ENCODE data around the gene MT1H. TPM values are rescaled to one million over a fixed set of nuclear protein-coding genes. Genes with fewer than 3 reads are reported as not detected.
A peak's percentile ranks its signal among the peaks of the same experiment; 100 is the strongest.

MT1H gene
- total and polyA plus RNA-seq, 2 of the 13 experiments (the other 11 are each of a cell fraction or from before 2014, with no cell fraction given), result 0.60 TPM; not detected in 1

DNA sequence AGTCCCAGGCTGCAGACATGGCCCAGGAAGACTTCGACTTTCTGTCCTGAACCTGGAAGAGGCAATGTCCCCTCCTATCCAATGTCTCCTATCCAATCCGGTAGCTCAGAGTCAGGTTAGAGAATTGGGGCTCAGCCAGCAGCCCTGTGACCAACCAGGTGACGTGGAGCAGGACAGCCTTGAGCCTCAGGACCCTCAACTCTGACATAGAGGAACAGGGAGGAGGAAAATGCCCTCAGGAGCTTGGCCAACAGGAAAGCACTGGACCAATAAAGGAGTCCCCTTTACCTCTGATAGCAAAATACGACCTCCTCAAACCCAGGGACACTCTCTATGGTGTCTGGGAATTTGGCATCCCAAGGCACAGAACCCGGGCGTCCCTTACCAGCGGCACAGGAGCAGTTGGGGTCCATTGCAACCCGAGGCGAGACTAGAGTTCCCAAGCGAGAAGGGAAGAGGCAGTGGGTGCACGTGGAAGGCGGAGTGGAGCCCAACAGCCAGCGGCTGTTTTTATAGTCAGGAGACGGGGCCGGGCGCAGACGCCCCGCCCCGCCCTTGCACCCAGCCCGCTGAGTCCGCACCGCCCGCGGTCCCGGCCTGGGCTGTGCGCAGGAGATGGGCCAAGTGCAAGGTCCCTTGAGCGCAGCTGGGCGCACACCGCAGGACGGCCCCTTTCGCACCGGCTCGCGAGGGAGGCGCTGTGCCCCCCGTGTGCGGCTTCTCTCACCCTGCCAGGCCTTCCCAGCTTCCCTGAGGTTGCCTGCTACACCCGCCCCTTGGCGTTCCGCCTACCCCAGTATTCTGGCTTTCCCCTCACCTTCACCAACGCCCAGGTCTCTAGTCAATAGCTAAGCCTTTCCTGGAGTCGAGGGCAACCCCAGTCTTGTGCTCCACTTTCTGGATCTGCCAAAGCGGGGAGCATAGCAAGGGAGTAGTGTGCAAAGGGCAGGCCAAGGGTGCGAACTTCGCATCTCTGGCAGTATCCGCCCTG lies 1.7 kb upstream of the MT1H start, which contains the start of gene MT1G:
MT1G (minus strand) TSS at position 485 of the 991 bp plus-strand sequence; CDS start at position 413, 72 bp downstream.
- Histone ChIP-seq H3K27ac (ENCODE audit: extremely low read length, insufficient read depth, low read length) (no peak within 1 kb of the TSS), H3K79me2 (ENCODE audit: insufficient read depth, low read length) (no peaks in the 10 kb centered on the region), H3K4me2 (ENCODE audit: low read depth, low read length) (peak within 1 kb of the TSS; percentile 55), H4K20me1 (ENCODE audit: insufficient read depth, low read length) (no peaks in the 10 kb centered on the region), H3K9me3 (ENCODE audit: low read length) (no peaks in the 10 kb centered on the region), H3K27me3 (ENCODE audit: control insufficient read depth in 1 of 2, insufficient read depth in 2 of 2, low read length in 2 of 2) (peaks cover 7 to 40% of the 10 kb centered on the region in 2 experiments), H2AFZ (ENCODE audit: low read length) (no peak within 1 kb of the TSS), H3K36me3 (replicated peaks in 1 of 2; ENCODE audit: control insufficient read depth in 1 of 2, insufficient read depth in 2 of 2, low read length in 2 of 2) (no peaks in the 10 kb centered on the region), H3K4me1 (ENCODE audit: insufficient read depth, low read length) (peaks cover 27% of the 10 kb centered on the region), H3K4me3 (replicated peaks in 1 of 3; ENCODE audit: insufficient read depth in 1 of 3, low read depth in 2 of 3, low read length in 3 of 3) (peak within 1 kb of the TSS; percentile 48 to 58 (median 49); a peak in 5 of 6 replicates), H3K9ac (ENCODE audit: insufficient read depth, low read depth, low read length) (no peak within 1 kb of the TSS)
- ATAC-seq, result peak; percentile 96
- BruUV-seq (replicated peaks), result no TSS peak
- in situ Hi-C loops (cut with HindIII; ENCODE audit: extremely low pct_ligation_motif_present, low pct_unique_long_range_greater_than_20kb), result no loop called here
- intact Hi-C loops (cut with micrococcal nuclease; ENCODE audit: unreplicated experiment), result no loop called here
- CTCF ChIA-PET (ENCODE audit: low intra/inter-chr PET ratio, low total read pairs), result no interaction called here
- peak; percentile 81 for FAIRE-seq
- POLR2A ChIA-PET, result interaction anchor here (1.2 to 1.5 kb wide), 2 partner anchors 10 to 61 kb away, joined by 4 to 6 read pairs; partner anchors contain the start of gene MT1F
- DNase-seq (ENCODE audit: low spot score), result peak; percentile 57
- 8% methylated on average over 17 of the region's 46 CpGs for WGBS (ENCODE audit: low lambda C conversion rate)
- TF ChIP-seq ZNF274 (CRISPR knock-in tag; IDR thresholded peaks at IDR 0.05), result peak; percentile 73; the same call in 1 of the 2 replicates
- peak; percentile 68 for TF ChIP-seq SKI (IDR thresholded peaks at IDR 0.05; ENCODE audit: partially characterized antibody)
- TF ChIP-seq ARNT (IDR thresholded peaks at IDR 0.05), result no peak
- TF ChIP-seq ZNF138 (CRISPR knock-in tag; IDR thresholded peaks at IDR 0.05; ENCODE audit: low read depth), result no peak
- TF ChIP-seq ZFP37 (CRISPR knock-in tag; IDR thresholded peaks at IDR 0.05; ENCODE audit: borderline replicate concordance), result peak; percentile 23; the same call in 1 of the 2 replicates
- TF ChIP-seq, protein P1, sequence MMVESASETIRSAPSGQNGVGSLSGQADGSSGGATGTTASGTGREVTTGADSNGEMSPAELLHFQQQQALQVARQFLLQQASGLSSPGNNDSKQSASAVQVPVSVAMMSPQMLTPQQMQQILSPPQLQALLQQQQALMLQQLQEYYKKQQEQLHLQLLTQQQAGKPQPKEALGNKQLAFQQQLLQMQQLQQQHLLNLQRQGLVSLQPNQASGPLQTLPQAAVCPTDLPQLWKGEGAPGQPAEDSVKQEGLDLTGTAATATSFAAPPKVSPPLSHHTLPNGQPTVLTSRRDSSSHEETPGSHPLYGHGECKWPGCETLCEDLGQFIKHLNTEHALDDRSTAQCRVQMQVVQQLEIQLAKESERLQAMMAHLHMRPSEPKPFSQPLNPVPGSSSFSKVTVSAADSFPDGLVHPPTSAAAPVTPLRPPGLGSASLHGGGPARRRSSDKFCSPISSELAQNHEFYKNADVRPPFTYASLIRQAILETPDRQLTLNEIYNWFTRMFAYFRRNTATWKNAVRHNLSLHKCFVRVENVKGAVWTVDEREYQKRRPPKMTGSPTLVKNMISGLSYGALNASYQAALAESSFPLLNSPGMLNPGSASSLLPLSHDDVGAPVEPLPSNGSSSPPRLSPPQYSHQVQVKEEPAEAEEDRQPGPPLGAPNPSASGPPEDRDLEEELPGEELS (CRISPR knock-in tag; IDR thresholded peaks at IDR 0.05), result peak; percentile 19; the same call in 1 of the 2 replicates
- TF ChIP-seq ZNF292 (CRISPR knock-in tag; IDR thresholded peaks at IDR 0.05; ENCODE audit: borderline replicate concordance, low read depth), result peak; percentile 85; the same call in 1 of the 2 replicates
- peak; percentile 64; the same call in 1 of the 2 replicates for TF ChIP-seq ZBTB8A (CRISPR knock-in tag; IDR thresholded peaks at IDR 0.05; ENCODE audit: borderline replicate concordance, low read depth)
- TF ChIP-seq ZNF547 (CRISPR knock-in tag; IDR thresholded peaks at IDR 0.05), result peak; percentile 69; the same call in 1 of the 2 replicates
- TF ChIP-seq ZNF343 (CRISPR knock-in tag; IDR thresholded peaks at IDR 0.05), result peak; percentile 91
- TF ChIP-seq ZBTB1 (CRISPR knock-in tag; IDR thresholded peaks at IDR 0.05; ENCODE audit: borderline replicate concordance), result no peak
- TF ChIP-seq ZNF879 (CRISPR knock-in tag; IDR thresholded peaks at IDR 0.05), result 0 out of 2 replicates have a peak, but pooled peaks have one; percentile 70
- TF ChIP-seq, protein P2, sequence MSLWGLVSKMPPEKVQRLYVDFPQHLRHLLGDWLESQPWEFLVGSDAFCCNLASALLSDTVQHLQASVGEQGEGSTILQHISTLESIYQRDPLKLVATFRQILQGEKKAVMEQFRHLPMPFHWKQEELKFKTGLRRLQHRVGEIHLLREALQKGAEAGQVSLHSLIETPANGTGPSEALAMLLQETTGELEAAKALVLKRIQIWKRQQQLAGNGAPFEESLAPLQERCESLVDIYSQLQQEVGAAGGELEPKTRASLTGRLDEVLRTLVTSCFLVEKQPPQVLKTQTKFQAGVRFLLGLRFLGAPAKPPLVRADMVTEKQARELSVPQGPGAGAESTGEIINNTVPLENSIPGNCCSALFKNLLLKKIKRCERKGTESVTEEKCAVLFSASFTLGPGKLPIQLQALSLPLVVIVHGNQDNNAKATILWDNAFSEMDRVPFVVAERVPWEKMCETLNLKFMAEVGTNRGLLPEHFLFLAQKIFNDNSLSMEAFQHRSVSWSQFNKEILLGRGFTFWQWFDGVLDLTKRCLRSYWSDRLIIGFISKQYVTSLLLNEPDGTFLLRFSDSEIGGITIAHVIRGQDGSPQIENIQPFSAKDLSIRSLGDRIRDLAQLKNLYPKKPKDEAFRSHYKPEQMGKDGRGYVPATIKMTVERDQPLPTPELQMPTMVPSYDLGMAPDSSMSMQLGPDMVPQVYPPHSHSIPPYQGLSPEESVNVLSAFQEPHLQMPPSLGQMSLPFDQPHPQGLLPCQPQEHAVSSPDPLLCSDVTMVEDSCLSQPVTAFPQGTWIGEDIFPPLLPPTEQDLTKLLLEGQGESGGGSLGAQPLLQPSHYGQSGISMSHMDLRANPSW (CRISPR knock-in tag; IDR thresholded peaks at IDR 0.05; ENCODE audit: borderline replicate concordance), result no peak; the same call in 1 of the 2 replicates
- TF ChIP-seq HNF4G (IDR thresholded peaks at IDR 0.05; ENCODE audit: borderline replicate concordance, low read depth, low read length), result peak; percentile 19; the same call in 1 of the 2 replicates
- TF ChIP-seq HNF4G (CRISPR knock-in tag; IDR thresholded peaks at IDR 0.05; ENCODE audit: borderline replicate concordance, low read depth), result 0 out of 2 replicates have a peak, but pooled peaks have one; percentile 43

Measured in HepG2 (cell line).